MV-4-11 (cell line): Measurements from ENCODE around the gene TMEM247.
"Not testable (repeated sequence)": the region's sequence is repeated elsewhere in the genome, so short reads cannot be mapped to it uniquely, and the experiment has no call there.

Experiments used
- DNase-seq: peaks from one replicate; lab custom pipeline; 2025; lab: John Stamatoyannopoulos, UW

The TMEM247 gene

DNA sequence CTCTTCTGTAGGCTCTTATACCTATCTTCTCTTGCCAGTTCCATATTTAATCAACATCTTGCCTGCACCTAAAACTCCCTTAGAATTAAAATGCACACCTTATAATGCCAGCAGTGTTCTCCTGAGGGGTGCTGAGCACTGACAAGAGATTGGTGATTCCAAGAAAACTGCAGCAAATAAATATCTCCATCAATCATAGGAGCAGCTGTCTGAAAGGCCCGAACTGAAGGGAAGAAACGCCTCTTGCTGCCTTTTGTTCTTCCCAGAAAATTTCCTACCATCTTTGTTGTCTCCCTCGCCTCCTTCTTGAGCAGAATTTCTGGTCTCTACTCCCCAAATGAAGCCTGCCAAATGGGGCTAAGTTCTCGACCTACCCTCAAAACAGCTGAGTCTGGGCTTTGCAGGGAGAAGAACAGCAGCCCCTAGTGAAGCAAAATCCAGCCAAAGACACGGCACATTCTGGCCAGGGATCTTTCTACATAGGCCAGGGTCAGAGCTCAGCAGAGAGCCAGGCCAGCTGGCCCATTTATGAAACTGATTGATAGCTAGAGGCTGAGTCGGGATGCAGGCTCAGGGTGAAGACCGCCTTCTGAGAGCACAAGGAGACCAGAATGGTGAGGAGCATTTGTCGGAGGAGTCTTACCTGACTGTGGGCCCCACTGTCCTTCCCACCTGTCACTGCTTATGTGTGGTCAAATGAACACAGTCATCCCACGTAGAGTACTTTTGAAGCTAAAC lies 20.4 kb upstream of the TMEM247 start:
- no peak for DNase-seq

DNA sequence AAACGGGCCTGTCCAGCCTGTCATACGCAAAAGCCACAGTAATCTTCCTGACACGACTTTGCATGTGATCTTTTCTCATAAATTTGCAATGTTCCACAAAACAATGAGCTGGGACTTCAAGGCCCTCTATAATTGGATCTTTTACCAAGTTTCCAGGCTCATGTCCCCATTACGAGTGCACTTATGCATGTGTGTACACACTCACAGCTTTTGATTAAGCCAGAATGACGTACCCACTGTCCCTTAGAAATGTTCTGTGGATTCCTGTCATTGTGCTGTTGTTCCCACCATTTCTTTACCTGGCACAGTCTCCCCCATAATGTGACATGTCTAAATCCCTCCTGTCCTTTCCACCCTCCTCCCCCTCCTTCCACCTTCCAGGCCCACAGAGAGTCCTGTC lies 19.7 kb upstream of the TMEM247 start:
- DNase-seq: no peak

DNA sequence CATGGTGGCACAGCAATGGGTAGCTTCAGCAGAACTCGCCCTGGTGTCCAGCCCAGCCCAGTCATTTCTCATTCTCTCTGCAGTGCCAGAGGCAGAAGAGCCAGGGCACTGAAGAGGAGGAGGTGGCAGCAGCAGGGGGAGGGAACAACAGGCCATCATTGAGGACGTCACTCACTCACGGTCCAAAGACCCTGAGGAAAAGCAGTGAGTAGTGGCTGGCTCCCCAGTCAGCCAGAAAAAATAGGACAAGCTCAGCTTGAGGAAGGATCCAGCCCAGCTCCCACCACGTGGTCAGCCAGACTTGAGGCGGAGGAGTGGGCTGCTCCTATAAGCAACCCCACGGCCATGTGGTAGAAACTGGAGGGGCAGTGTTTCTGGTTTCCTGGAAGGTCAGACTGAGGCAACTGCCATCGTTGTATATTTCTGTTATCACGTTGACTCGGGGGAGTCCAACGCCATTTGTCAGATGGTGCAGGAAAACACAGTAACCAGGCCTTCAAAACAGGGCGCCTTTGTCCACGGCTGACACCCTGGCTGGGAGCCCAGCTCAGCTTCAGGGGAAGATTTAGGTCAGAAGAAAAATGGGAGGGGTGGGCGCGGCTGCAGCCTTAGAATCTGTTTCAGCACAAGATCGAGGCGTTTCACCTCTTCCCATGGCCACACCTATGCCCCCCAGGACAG lies 19.0 kb upstream of the TMEM247 start:
- no peak for DNase-seq

DNA sequence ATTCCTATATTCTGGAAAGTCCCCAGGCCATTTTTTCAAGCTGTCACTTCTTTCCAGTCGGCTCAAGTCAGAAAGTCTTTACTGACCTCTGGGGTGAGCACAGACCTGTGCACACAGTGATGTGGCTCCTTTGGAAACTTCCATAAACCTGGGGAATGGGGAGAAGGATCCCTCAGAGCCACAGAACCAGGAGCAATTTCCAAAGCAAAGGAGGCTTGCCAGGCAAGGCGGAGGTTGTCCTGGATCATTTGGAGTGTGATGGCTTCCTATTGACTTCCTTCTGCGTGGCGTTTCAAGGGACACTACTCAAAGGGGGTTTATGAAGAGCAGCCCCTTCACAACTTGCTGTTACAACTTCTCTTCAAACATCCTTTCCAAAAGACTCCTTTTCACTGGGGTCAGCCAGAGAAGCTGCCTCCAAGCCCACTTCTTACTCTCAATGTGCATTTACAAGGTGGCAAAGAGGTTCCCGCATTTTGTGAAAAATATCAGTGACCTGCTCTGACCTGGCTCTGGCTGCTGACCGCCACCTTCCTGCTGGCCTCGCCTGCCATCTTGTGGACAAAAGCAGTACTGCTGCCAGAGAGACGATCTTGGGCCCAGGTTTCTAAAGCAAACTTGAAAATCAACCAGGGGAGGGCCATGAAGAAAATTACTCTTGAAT lies 18.2 kb upstream of the TMEM247 start:
- peak; percentile 64 for DNase-seq

DNA sequence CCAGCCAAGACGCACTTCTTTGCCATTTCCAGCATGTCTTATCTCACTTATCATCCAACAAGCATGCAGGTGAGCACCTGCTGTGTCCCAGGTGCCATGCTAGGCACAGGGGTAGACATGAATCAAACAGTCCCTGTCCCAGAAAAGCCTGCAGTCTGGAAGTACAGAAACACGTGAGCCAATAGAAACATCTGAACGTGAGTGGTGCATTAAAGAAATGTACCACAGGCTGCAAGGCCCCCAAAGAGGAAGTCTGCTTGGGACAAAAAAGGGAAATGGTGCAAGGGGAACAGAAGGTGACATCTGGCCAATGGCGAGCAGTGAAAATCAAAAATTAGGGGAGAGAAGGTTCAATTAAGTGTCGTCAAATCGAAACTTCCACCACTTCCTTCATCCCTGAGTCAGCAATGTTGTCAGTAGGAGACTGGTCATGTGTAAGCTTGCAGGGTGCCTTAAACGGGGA lies 17.6 kb upstream of the TMEM247 start:
- peak; percentile 99 for DNase-seq

DNA sequence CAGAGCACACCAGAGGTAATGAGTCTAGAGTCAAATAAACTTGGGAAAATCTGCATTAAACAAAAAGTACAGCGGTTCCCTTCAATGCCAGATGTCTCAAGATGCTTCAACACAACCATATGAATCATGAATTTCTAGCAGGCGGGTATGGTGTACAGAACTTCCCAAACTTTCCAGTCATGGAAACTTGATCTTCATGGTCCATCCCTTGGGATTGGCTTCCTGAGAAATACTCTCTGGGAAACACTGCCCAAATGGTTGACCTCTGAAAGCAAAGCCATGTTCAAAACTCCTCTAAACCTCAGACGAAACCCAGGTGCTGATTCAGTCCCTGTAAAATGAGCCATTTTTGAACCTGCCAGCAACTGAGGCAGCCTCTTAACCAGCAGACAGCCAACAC lies 16.4 kb upstream of the TMEM247 start:
- no peak for DNase-seq

DNA sequence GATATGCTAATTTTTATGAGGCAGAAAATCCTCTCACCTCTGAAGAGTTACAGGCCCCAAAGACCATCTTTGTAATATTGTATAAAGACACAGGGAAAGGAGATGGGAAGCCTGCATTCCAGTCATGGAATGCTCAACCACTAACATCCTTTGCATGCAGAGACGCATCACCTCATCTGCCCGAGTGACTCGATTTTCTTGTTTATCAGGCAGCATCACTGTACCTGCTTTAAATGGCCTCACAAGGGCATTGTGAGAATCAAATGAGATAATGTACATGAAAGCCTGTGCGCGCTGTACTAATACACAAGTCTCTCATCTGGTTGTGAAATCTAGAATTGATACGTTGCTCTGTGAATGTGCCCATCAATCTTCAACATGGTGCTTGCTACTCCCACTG lies 10.2 kb upstream of the TMEM247 start:
- DNase-seq: no peak

DNA sequence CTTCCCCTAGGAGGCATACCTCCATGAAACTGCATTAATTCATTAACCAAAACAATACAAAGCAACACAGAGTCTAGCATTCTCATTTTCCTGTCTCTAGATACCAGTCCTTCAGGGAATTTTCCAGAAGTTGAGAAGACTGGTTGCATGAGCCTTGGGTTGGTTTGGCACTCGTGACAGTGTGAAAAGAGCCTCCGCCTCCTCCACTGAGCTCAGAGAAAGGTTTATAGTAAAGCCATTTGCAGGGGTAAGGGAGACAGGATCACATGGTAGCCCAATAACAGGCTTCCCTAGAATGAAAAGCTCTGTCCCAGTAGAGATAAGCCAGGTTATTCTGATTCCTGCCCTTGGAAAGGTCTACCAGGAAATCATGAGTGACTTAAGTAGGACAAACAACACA lies 9.7 kb upstream of the TMEM247 start:
- DNase-seq: no peak

DNA sequence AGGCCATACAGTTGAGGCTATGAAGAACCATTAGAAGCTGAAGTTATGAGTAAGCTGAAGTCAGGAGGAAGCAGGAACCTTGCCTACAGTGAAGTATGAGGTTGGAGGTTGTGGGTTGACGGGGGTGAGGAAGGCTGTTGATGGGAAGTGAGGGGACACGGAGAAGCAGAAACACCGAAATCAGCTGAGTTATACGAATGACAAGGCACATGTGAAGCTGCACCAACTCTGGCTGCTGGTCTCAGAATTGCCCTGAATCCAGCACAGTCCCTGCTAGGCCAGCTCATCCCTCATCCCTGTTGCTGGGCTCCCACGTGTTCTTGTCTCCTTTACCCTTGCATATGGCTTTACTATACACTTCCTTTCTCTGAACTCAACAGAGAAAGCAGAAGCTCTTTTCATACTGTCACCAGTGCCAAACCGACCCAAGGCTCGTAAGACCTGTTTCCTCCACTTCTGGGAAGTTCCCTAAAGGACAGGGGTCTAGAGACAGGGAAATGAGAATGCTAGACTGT lies 9.2 kb upstream of the TMEM247 start:
- DNase-seq: peak; percentile 88

DNA sequence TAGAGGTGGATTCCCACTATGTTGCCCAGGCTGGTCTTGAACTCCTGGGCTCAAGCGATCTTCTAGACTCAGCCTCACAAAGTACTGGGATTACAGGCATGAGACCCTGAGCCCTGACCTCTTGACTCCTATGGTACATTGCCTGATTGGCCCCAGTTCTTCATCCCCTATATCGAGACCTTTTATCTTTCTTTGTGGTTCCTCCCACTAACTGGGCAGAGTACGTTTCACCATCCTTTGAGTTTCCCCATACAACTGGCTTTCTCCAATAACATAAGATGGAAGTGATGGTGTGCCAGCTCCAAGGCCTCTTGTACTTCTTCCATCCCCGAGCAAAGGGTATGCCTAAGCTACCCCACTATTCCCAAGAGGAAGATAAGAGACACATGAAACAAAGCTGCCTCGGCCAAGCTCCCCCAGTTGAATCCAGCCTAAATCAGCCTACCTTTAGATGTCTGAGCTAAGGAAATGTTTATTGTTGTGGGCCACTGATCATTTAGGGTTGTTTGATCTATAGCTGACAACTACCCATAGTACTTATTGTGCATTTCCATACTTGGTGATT lies 8.3 kb upstream of the TMEM247 start:
- DNase-seq: no peak

DNA sequence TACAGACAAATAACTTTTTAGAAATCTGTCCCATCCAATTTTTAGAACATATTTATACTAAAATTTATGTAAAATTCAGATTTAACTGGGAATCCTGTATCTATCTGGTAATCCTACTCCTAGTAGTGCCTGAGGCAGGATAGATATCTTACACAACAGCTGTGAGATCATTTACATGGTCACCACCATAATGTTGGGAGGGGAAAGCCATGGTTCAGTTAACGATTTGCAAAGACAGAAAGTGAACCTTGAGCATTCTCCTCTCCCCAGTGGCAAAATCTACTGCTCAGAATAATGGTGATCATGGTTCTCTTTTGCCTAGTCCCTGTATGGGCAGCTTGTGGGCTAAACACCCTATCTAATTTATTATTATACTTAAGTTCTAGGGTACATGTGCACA lies 7.7 kb upstream of the TMEM247 start:
- DNase-seq: no peak

DNA sequence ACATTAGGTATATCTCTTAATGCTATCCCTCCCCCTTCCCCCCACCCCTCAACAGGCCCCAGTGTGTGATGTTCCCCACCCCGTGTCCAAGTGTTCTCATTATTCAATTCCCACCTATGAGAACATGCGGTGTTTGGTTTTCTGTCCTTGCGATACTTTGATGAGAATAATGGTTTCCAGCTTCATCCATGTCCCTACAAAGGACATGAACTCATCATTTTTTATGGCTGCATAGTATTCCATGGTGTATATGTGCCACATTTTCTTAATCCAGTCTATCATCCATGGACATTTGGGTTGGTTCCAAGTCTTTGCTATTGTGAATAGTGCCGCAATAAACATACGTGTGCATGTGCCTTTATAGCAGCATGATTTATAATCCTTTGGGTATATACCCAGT lies 7.2 kb upstream of the TMEM247 start:
- DNase-seq: not testable (repeated sequence)

DNA sequence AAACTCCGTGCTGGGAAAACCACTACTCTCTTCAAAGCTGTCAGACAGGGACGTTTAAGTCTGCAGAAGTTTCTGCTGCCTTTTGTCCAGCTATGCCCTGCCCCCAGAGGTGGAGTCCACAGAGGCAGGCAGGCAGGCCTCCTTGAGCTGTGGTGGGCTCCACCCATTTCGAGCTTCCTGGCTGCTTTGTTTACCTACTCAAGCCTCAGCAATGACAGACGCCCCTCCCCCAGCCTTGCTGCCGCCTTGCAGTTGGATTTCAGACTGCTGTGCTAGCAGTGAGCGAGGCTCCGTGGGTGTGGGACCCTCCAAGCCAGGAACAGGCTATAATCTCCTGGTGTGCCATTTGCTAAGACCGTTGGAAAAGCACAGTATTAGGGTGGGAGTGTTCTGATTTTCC lies 1.9 kb upstream of the TMEM247 start:
- DNase-seq: not testable (repeated sequence)

DNA sequence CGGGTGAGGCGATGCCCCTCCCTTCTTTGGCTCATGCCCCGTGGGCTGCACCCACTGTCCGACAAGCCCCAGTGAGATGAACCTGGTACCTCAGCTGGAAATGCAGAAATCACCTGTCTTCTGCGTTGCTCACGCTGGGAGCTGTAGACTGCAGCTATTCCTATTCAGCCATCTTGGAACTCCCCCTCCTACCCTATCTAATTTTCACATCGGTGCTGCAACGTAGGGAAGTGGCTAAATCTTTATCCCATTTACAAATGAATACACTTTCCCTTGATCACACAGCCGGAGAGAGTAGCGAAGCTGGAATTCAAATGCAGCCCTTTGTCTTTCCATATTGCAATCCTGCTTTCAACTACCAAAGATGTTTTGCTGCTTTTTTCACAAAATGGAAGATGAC lies 1.4 kb upstream of the TMEM247 start:
- DNase-seq: no peak

DNA sequence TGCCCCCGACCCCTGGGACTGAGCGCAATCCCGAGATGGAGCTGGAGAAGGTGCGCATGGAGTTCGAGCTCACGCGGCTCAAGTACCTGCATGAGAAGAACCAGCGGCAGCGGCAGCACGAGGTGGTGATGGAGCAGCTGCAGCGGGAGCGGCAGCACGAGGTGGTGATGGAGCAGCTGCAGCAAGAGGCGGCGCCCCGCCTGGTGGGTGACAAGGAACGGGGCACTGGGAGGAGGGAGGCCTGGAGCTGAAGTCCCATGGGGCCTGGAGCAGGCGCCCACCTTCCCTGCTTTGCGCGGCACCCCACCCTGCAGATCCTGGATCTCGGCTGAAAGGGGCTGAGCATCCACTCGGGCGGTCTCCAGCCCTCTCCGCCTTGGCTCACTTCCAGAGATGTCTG lies 1.2 kb downstream of the TMEM247 start:
- no peak for DNase-seq

DNA sequence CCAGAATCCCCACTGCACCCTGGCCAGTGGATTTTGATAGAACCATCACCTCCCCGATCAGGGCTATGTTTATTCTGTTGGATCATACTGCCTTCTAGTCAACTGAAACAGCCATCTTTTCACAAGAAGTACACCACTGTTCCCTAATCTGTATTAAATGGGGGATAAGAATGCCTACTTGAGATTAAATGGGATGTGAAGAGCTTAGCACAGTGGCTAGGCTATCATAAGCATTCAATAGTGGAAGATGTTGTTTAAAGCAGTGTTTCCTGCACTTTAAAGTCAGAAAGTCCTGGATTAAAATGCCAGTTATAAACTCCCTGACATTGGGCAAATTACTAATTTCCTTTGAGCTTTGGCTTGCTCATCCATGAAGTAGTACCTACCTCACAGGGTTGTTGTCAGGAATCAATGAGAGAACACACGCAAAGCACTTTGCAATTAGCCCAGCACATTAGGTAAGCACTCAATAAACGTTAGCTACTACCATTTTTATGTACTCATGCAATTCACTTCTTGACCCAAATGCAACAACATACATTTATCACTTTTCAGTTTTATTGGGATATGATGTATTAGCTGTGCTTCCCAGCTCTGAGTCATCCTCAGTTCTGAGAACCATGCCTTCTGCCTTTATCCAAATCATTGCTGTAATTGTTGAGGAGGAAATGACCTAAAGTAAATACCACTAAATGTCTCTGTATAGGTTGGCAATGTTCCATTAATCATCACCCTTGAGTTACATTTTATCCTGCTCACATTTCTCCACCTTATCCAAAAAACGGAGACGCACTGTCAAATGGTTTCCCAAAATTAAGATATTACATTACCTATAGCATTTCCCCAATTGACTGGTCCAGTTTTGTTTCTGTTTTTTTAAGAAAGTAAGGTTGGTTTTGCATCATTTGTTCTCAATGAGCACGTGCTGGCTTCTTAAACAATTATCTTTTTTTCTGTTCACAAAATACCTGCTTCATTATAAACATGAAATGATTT lies 2.1 kb downstream of the TMEM247 start:
- peak; percentile 29 for DNase-seq

DNA sequence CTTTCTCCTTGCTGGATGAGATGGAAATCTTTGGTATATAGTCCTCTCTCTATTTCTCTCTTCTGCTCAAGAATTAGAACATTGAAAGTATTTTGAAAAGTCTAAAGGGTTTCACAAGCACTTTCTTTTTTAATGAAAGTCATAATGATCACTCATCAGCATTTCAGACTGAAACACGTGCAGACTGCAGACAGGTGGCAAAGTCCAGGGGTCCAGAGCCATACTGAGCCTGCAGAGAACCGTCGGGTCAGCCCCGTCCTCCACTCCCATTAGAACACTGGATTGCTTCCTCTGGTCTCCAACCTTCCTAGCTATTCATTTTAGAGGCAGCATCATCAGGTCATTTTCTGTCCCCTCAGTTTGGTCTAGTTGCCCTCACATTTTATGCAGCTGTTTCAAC lies 3.1 kb downstream of the TMEM247 start:
- no peak for DNase-seq

DNA sequence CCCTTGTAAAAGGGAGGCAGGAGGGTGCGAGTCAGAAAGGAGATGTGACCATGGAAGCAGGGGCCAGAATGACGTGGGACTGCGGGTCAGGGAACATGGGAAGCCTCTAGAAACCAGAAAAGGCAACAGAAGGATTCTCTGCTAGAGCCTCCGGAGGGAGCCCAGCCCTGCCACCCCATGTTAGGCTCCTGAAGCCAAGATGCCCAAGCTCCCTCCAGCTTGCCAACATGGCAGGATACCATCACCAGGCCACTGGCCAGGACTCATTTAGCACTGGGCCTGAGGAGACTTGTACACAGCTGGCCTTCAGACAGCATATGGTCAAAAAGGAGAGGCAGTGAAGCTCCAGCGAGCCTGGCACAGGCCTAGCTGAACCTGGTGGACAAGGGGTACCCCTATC lies 5.6 kb downstream of the TMEM247 start:
- no peak for DNase-seq

DNA sequence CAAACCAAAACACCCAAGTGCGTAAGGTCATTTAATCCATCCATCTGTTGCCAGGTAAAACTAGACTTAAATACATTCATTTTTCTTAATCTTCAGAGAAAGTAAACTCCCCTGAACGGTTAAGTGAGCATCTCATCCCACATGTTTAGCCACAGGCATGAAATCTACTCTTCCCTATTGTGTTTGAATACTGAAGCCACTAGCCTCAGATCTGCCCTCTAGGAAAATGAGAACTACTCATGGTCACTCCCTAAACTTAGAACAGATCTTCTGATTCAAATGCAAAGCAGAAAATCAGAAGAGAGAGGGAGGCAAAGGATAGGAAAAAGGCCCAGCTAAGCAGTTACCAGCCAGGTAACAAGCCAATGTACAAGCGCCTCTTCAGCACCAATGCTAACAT lies 7.1 kb downstream of the TMEM247 start:
- no peak for DNase-seq

DNA sequence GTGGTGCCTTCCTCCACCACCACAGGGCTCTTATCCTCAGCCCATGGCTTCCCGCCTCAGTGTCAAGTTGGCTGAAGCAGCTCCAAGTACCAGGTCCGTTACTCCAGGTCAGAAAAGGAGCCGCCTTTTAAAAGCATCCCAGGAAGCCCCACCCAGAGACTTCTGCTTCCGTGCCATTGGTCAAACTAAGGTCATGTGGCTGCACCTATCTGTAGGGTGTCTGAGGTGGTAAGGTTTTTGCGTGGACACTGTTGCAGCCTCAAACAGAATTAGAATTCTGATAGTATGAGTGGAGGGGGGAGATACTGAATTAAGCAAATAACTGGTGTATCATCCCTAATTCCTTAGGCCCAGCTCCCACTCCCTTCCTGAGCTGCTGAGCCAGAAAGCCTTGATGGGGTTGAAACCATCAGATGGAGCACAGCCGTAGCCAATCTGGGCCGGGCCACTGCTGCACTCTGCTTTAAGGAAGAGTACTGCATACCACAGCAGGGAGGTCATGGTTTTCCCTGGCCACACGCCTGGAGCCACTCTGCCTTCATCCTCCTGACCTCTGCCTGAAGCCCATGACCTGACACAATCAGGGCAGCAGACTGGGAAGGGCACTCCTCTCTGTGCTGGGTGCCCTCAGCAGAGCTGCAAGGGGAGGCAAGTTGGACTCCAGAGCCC lies 8.4 kb downstream of the TMEM247 start:
- DNase-seq: no peak

DNA sequence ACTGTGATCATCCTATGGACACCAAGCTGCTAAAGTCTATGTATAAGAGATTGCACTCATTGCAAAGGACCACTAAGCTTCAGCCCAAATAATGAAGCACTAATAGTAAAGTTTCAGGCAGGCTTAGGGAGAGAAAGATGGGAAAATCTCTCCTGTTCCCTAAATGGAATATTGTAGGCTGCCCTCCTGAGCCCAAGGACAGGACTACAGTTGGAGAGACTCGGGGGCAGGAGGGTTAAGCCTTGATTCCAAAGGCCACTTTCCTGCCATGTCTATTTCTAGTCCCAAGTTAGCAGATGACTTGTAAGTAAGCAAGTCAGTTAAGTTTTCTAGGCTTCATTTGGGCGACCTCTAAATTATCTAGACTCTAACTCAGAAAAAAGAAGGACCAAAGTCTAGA lies 9.0 kb downstream of the TMEM247 start:
- no peak for DNase-seq
